AG08396 (cell line): ENCODE data around the gene TRIM47.

Source experiments
- DNase-seq: peaks from one replicate; pipeline ENCODE4 v3.0.0; 2012; ENCODE audit warnings: low spot score, mixed read lengths

The TRIM47 gene, protein sequence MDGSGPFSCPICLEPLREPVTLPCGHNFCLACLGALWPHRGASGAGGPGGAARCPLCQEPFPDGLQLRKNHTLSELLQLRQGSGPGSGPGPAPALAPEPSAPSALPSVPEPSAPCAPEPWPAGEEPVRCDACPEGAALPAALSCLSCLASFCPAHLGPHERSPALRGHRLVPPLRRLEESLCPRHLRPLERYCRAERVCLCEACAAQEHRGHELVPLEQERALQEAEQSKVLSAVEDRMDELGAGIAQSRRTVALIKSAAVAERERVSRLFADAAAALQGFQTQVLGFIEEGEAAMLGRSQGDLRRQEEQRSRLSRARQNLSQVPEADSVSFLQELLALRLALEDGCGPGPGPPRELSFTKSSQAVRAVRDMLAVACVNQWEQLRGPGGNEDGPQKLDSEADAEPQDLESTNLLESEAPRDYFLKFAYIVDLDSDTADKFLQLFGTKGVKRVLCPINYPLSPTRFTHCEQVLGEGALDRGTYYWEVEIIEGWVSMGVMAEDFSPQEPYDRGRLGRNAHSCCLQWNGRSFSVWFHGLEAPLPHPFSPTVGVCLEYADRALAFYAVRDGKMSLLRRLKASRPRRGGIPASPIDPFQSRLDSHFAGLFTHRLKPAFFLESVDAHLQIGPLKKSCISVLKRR

GRCh38 chr17:75878174-75878998 lies at the start of gene TRIM47:
Gene TRIM47, minus strand, starts transcription at chr17:75878581. Its CDS starts 33 bp downstream, at chr17:75878548.
- DNase-seq: peak; percentile 81

DNA sequence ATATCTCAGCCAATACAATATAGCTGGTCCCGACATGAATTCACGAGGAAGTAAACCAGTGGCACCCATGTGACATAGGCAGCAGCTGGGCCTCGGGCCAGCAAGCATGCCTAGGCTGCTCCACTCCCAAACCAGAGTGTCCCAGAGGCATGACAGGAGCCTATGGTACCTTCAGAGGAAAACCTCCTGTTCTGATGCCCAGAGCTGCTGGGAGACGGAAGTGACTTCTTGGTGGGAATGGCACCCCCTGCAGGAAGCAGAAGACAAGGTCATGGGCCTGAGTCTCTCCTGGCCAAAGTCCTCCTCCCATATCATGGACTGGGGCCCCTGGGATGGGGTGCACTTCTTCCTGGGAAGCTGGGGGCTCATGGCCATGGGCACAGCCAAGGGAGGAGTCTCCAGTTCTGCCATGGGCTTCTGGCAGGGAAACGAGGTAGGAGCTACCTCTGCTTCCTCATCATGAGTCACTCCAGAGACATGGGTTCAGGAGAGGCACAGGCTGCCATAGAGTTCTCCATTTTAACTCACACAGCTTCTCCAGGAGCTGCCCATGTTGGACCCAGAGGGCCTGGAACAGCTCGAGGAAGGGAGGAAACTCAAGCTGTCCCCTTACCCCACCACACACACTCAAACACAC lies 49.0 kb upstream of the TRIM47 start:
- DNase-seq: peak; percentile 63

DNA sequence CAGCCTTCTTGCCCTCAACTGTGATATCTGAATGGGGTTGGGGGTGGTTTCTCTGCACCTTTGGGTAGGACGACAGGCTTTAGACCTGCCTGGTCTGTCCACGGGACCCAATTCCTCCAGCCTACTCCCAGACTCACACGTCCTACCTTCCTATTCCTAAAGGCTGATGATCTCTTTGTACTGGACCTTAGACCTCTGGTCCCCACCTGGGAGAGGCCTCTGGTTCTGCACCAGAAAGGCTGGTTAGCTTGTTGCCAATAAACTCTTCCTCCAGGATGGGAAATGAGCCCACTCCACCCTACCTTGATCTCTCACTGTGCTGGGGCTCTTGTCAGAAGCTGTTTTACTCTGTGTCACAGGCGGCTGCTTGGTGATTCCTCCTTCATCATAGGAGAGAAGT lies 48.1 kb upstream of the TRIM47 start:
- no peak for DNase-seq

- no peak for DNase-seq
These were observed 47.5 kb upstream of the TRIM47 start for GRCh38 chr17:75925912-75926311.

DNA sequence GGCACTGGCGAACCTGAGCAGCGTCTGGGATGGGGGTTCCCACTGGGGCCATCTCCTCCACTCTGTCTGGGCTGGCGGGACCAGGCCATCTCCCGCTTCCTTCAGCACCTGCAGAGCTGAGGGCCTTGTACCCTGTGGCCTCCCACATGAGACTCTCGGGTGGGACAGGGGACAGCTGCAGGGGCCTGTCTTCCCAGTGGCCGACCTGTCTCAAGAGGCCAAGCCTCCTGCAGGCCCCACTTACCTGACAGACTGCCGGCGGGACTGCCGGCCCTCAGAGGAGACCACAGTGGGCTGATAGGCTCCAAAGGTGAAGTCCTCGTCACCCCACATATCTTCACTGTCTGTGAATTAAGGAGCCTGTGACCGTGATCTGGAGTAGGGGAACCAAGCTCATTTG lies 46.7 kb upstream of the TRIM47 start:
- no peak for DNase-seq

DNA sequence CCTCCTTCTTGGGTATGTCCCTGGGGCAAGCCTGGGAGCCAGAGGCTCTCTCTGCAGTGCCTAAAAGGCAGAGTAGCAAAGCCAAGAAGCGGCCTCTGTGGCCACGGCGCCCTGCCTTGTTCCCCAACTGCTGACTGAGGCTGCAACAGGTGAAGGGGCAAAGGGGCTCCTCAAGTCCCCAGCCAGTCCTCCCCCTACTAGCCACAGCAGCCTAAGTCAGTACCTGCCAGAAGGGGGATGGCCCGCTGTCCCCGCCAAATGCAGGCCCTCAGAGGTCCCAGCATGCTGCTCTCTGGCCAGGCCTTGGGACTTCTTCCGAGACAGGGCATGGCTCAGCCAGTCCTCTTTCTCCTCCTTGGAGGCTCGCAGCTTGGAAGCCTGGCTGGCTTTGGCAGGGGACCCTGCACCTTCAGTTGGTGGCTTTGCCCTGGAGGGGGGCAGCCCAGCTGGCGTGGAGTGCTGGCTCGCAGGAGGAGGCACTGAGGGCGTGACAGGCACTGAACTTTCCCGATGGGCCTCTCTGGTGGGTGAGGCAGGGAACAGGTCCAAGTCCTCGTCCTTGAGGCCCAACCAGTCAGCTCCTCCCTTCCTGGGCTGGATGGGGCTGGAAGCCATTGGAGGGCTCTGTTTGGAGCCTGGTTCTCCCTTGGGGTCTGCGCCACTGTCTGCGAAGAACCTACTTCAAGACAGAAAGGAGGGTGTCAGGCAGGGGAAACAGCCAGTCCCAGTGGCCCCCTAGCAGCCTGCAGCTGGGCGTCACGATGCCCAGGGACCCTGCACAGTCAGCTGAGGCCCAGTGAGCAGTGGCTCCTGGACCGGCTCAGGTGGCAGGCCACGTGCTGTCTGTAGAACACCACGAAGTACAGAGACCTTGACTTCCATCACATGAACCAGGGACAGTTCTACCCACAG lies 44.8 kb upstream of the TRIM47 start:
- no peak for DNase-seq

GRCh38 chr17:75922173-75922961 lies 44.0 kb upstream of the TRIM47 start:
- no peak for DNase-seq

GRCh38 chr17:75921596-75921995 lies 43.2 kb upstream of the TRIM47 start:
- no peak for DNase-seq

DNA sequence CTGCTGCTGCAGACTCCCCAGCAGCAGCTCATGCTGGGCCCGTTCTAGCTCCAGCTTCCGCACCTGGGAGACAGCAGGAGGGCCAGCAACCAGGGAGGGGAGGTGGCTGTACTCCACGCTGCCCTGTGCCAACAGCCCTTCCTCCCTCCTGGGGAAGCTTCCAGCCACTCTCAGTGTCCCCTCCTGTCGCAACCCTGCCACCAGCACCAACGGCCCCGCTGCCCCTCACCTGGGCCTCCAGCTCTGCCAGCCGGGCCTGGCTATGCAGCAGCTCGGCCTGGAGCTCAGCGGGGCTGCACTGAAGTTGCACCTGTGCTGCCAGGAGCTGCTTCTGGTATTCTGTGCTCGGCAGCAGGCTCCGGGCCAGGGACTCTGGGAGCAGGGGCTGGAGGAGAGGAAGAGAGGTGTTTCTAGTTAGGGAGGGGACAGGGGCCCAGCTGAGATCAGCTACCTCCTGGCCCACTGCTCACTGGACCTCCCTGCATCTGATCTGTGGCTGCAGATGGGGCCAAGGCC lies 41.7 kb upstream of the TRIM47 start:
- no peak for DNase-seq

- DNase-seq: no peak
These were observed 41.2 kb upstream of the TRIM47 start for GRCh38 chr17:75919611-75920010.

- DNase-seq: no peak
These were observed 39.6 kb upstream of the TRIM47 start for GRCh38 chr17:75917917-75918445.

- no peak for DNase-seq
These were observed 38.9 kb upstream of the TRIM47 start for GRCh38 chr17:75917141-75917916.

GRCh38 chr17:75915268-75915667 lies 36.9 kb upstream of the TRIM47 start:
- no peak for DNase-seq

DNA sequence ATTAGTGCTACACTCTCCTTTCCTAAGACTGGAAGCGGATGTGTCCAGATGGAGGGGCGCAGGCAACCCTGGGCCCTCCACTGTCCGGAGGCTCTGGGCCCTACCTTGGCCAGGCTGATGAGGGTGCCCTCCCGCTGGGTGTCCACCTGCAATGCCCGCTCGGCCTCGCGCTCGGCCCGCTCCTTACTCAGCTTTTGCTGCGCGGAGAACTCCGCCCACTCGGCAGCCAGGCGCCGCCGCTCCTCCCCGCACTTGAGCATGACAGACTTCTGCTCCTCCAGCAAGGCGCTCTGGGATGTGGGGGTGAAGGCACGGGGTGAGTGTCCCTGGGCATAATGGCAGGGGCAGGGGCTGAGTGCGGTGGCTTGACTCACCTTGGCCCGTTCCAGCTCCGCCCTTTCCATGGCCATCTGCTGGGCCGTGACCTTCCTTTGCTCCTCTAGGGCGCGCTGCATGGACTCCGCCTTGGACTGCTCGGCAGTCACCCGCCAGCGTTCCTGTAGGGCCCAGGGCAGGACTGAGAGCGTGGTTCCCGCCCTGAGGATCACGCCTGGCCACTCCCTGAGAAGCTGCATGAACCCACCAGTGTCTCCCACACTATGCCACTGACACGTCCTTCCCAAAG lies 36.4 kb upstream of the TRIM47 start:
- DNase-seq: no peak

GRCh38 chr17:75913537-75914210 lies 35.3 kb upstream of the TRIM47 start:
- no peak for DNase-seq

DNA sequence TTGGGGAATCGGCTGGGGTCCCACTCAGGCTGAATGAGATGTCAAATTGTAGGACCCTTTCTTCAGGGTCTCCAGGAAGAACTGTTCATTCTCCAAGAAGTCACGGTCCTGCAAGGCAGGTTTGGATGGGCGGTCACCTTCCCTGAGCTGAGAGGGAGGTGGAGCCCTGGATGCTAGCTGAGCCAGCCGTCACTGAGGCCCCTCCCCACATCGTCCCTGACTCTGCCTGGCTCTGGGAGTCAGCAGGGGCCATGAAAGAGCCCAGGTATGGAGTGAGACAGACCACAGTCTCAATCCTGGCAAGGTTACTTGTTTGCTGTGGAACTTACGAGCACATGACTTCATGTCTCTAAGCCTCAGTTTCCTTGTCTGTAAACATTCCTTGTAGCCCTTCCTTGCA lies 32.3 kb upstream of the TRIM47 start:
- no peak for DNase-seq

DNA sequence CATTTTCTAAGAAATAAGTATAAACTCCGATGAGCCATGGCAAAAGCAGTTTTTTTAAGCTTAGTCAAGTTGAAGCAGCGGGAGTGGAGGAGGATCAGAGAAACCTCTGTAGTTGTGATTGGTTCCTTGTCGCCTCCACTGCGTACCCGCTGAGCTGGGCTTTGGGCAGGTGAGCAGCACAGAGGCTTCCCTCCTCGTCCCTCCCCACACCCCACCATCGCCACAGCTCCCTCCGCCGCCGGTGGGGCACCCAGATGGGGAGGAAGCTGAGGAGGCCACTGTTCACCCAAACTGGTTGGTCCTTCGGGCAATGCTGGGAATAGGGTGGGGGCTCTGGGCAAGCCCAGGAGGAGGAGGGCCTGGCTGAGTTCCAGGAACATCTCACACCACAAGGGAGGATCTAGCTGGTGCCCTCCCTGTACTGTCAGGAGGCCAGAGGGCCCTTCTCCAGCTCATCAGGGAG lies 31.5 kb upstream of the TRIM47 start:
- DNase-seq: no peak
